Vagina (tissue), 2 donors: ENCODE results near the gene SETD4. TPM values are rescaled to one million over a fixed set of nuclear protein-coding genes. Genes with fewer than 3 reads are reported as not detected.

Experiments
- DNase-seq, 2 donors: peaks; one replicate each; pipeline ENCODE4 v3.0.0-alpha.2; 2017; ENCODE audit errors: extremely low spot score in 2 of 2
- H3K27ac ChIP-seq: fragments of 200-600 bp; sonication (generic); one replicate; pipeline ENCODE4 v1.5.1; 2019
- H3K27me3 ChIP-seq: fragments of 200-600 bp; sonication (generic); one replicate; pipeline ENCODE4 v1.5.1; 2019
- H3K36me3 ChIP-seq, 2 donors: fragments of 200-600 bp; sonication (generic); one replicate each; pipeline ENCODE4 v1.5.1; 2017 to 2019
- H3K4me1 ChIP-seq: fragments of 200-600 bp; sonication (generic); one replicate; pipeline ENCODE4 v1.5.1; 2019
- H3K4me3 ChIP-seq, 2 donors: fragments of 200-600 bp; sonication (generic); 1 replicate in 1 of 2; 2 replicates in 1 of 2; pipeline ENCODE4 v1.5.1; 2016 to 2019
- H3K9me3 ChIP-seq: fragments of 200-600 bp; sonication (generic); one replicate; pipeline ENCODE4 v1.5.1; 2019
- POLR2A ChIP-seq, 2 donors: fragments of 450-650 bp; IDR thresholded peaks; one replicate each; pipeline ENCODE4 v1.6.1; 2017; ENCODE audit warnings: antibody characterized with exemption in 2 of 2, mild to moderate bottlenecking in 2 of 2, moderate library complexity in 2 of 2
- POLR2AphosphoS5 ChIP-seq, 2 donors: sonication (generic); formaldehyde crosslinking; IDR thresholded peaks; one replicate each; pipeline ENCODE4 v1.9.0; 2017; ENCODE audit warnings: antibody characterized with exemption in 2 of 2, mild to moderate bottlenecking in 2 of 2, low read depth in 1 of 2; ENCODE audit not compliant: insufficient read depth in 1 of 2
- intact Hi-C: fragments of 100-400 bp; cut with DNase I; formaldehyde crosslinking; loops from one replicate; pipeline ENCODE4 v1.15.1; 2023
- total RNA-seq: library from RNA; depleted of rRNA; stranded (reverse); fragments of >200 nt; gene quantifications from one replicate; pipeline ENCODE4 v1.2.3, GENCODE V29; 2016
- TF ChIP-seq, protein P1 (sequence below), 3 experiments: fragments of 450-650 bp in 2 of 3; fragments of 200-600 bp in 1 of 3; sonication (generic) in 1 of 3; IDR thresholded peaks; one replicate each; pipeline ENCODE4 v1.5.1; 2017 to 2019; ENCODE audit warnings: antibody characterized with exemption in 3 of 3, mild to moderate bottlenecking in 2 of 3, moderate library complexity in 2 of 3

The SETD4 gene
- total RNA-seq, 1 donor from 2014 or later, result 28.7 TPM

GRCh38 chr21:36059823-36060158, 535 bp downstream of the SETD4 start:
- no peaks in the 10 kb centered on the region for H3K9me3 ChIP-seq
- no peaks in the 10 kb centered on the region for H3K27me3 ChIP-seq
- no peak for TF ChIP-seq POLR2AphosphoS5 (IDR thresholded peaks at IDR 0.05; ENCODE audit: insufficient read depth in 1 of 2, low read depth in 1 of 2)
- TF ChIP-seq, protein P1, sequence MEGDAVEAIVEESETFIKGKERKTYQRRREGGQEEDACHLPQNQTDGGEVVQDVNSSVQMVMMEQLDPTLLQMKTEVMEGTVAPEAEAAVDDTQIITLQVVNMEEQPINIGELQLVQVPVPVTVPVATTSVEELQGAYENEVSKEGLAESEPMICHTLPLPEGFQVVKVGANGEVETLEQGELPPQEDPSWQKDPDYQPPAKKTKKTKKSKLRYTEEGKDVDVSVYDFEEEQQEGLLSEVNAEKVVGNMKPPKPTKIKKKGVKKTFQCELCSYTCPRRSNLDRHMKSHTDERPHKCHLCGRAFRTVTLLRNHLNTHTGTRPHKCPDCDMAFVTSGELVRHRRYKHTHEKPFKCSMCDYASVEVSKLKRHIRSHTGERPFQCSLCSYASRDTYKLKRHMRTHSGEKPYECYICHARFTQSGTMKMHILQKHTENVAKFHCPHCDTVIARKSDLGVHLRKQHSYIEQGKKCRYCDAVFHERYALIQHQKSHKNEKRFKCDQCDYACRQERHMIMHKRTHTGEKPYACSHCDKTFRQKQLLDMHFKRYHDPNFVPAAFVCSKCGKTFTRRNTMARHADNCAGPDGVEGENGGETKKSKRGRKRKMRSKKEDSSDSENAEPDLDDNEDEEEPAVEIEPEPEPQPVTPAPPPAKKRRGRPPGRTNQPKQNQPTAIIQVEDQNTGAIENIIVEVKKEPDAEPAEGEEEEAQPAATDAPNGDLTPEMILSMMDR (IDR thresholded peaks at IDR 0.05), result no peak
- TF ChIP-seq POLR2A (IDR thresholded peaks at IDR 0.05), result no peak
- H3K4me1 ChIP-seq, result peaks cover 29% of the 10 kb centered on the region
- H3K4me3 ChIP-seq, result peak overlapping the region; percentile 93 to 95
- no peak for DNase-seq
- intact Hi-C loops, result no loop called here
- H3K36me3 ChIP-seq, result peaks cover 0 to 34% of the 10 kb centered on the region in 2 donors
- H3K27ac ChIP-seq, result peak overlapping the region; percentile 89

- Histone ChIP-seq H3K4me1 (peaks cover 34% of the 10 kb centered on the region), H3K4me3 (no peak overlapping the region), H3K27ac (no peak overlapping the region), H3K27me3 (no peaks in the 10 kb centered on the region), H3K36me3 (peaks cover 0 to 67% of the 10 kb centered on the region in 2 donors), H3K9me3 (no peaks in the 10 kb centered on the region)
- intact Hi-C loops, result no loop called here
- TF ChIP-seq POLR2AphosphoS5 (IDR thresholded peaks at IDR 0.05; ENCODE audit: insufficient read depth in 1 of 2, low read depth in 1 of 2), result no peak
- TF ChIP-seq, protein P1 (IDR thresholded peaks at IDR 0.05), result no peak
- no peak for TF ChIP-seq POLR2A (IDR thresholded peaks at IDR 0.05)
- DNase-seq, result no peak
Measured at GRCh38 chr21:36055551-36055950, 4.8 kb downstream of the SETD4 start.

- intact Hi-C loops, result no loop called here
- TF ChIP-seq POLR2AphosphoS5 (IDR thresholded peaks at IDR 0.05; ENCODE audit: insufficient read depth in 1 of 2, low read depth in 1 of 2), result no peak
- TF ChIP-seq POLR2A (IDR thresholded peaks at IDR 0.05), result no peak
- TF ChIP-seq, protein P1 (IDR thresholded peaks at IDR 0.05), result no peak
- no peaks in the 10 kb centered on the region for H3K9me3 ChIP-seq
- no peak for DNase-seq
- peak overlapping the region; percentile 10 for H3K27ac ChIP-seq
- peaks cover 21% of the 10 kb centered on the region for H3K4me1 ChIP-seq
- H3K36me3 ChIP-seq, result peaks cover 0 to 73% of the 10 kb centered on the region in 2 donors
- H3K4me3 ChIP-seq, result no peak overlapping the region
- no peaks in the 10 kb centered on the region for H3K27me3 ChIP-seq
Measured at GRCh38 chr21:36053715-36054062, 6.6 kb downstream of the SETD4 start.

DNA sequence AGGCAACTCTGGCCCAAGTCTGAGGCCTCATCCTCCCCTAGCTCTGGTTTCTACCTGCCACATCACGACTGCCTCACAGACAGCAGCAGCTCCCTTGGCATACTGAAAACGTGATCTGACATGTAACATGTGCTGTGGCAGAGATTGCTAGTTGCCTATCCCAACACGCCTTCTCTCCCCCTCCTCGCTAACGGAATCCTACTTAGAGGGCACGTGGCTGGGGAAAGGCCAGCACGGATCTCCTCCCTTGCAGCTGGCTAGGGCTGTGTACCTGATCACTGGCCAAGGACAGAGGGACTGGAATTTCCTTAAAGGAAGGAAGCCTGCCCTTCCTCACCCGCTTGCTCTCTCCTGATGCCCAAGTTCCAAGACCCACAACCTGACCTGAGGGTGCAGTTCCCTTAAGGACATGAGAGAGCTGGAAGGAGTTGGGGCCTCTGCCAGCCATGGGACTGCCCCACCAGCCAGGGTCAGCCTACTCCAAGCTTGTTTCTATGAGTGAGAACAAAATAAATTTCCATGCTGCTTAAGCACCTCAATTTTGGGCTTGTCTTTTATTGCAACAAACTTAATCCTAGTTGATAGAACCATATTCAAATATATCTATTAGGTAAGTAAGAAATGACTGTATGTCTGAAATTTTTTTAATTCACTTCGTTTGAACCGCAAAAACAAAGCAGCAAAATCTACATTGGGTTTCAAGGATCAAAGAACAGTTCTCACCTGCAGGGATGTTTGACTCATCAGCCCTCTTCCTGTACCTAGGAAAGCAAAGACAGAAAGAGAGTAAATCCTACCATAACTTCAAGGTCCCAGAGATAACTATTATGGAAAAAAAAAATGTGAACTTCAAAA, 7.2 kb downstream of the SETD4 start:
- DNase-seq, result no peak
- Histone ChIP-seq H3K9me3 (no peaks in the 10 kb centered on the region), H3K4me1 (peaks cover 16% of the 10 kb centered on the region), H3K4me3 (no peak overlapping the region), H3K27ac (peak overlapping the region; percentile 10), H3K36me3 (peaks cover 0 to 72% of the 10 kb centered on the region in 2 donors), H3K27me3 (no peaks in the 10 kb centered on the region)
- intact Hi-C loops, result no loop called here
- TF ChIP-seq POLR2A (IDR thresholded peaks at IDR 0.05), result no peak
- TF ChIP-seq POLR2AphosphoS5 (IDR thresholded peaks at IDR 0.05; ENCODE audit: insufficient read depth in 1 of 2, low read depth in 1 of 2), result peak in 1 of 2 donors; percentile 62

GRCh38 chr21:36048357-36048756, 12.0 kb downstream of the SETD4 start:
- Histone ChIP-seq H3K36me3 (peaks cover 0 to 54% of the 10 kb centered on the region in 2 donors), H3K27ac (no peak overlapping the region), H3K9me3 (no peaks in the 10 kb centered on the region), H3K4me1 (peaks cover 4% of the 10 kb centered on the region), H3K4me3 (no peak overlapping the region), H3K27me3 (no peaks in the 10 kb centered on the region)
- no peak for DNase-seq
- intact Hi-C loops, result no loop called here
- TF ChIP-seq POLR2AphosphoS5 (IDR thresholded peaks at IDR 0.05; ENCODE audit: insufficient read depth in 1 of 2, low read depth in 1 of 2) (no peak), POLR2A (IDR thresholded peaks at IDR 0.05) (no peak)
- TF ChIP-seq, protein P1 (IDR thresholded peaks at IDR 0.05), result no peak
